Pancreas (tissue), 10 donors: ENCODE results near the gene KCNMA1. TPM values are rescaled to one million over a fixed set of nuclear protein-coding genes. Genes with fewer than 3 reads are reported as not detected.

Experiments used
- ATAC-seq, 4 donors: fragments of 200-7000 bp; cut with Tn5 transposase; one replicate each; pipeline versions ENCODE4 v1.8.0 to v1.9.1; 2020; ENCODE audit warnings: mild to moderate bottlenecking in 4 of 4, moderate library complexity in 4 of 4
- DNase-seq, 6 donors: peaks; one replicate each; pipeline ENCODE4 v3.0.0-alpha.2; 2020
- FAIRE-seq: peaks from 2 replicates; lab custom pipeline; 2012; peaks lifted over from hg19 to GRCh38; lab: Jason Lieb, UNC
- H3K27ac ChIP-seq, 4 donors: fragments of 200-600 bp; sonication (generic); 1 replicate in 3 of 4; 2 replicates in 1 of 4; pipeline versions ENCODE4 v1.5.0 to v1.8.0; 2020
- H3K27me3 ChIP-seq, 4 donors: fragments of 200-600 bp; one replicate each; pipeline ENCODE4 v1.8.0; 2021
- H3K36me3 ChIP-seq, 3 donors: fragments of 200-600 bp; sonication (generic) in 1 of 3; one replicate each; pipeline versions ENCODE4 v1.5.0 to v1.8.0; 2020 to 2021
- H3K4me1 ChIP-seq, 3 donors: fragments of 200-600 bp; one replicate each; pipeline ENCODE4 v1.8.0; 2021
- H3K4me3 ChIP-seq, 4 donors: fragments of 200-600 bp; sonication (generic) in 2 of 4; one replicate each; pipeline versions ENCODE4 v1.5.0 to v1.8.0; 2020 to 2021
- H3K9me3 ChIP-seq, 4 donors: fragments of 200-600 bp; one replicate each; pipeline ENCODE4 v1.8.0; 2021
- WGBS, 2 donors: extraction: QIAGEN DNeasy Blood & Tissue Kit; methylation state at CpG; one replicate each; pipeline ENCODE4 v1.1.7; 2013; 5-methylcytosine and 5-hydroxymethylcytosine counted together
- intact Hi-C, 3 donors: fragments of 100-400 bp; cut with DNase I; formaldehyde crosslinking; loops; one replicate each; pipeline versions ENCODE4 v1.11.1 to v1.14.2; 2022
- polyA plus RNA-seq, 2 donors: library from polyadenylated mRNA; stranded (reverse); fragments of 200-250 nt; gene quantifications; one replicate each; pipeline ENCODE4 v1.2.3, GENCODE V29; 2013
- total RNA-seq, 6 donors: library from RNA; stranded (reverse); fragmentation: NEBNext Ultra II Directional in 4 of 6; extraction: Animal tissue kit (Norgen Biotek cat#: 25700) in 4 of 6; gene quantifications; one replicate each; pipeline versions ENCODE4 v1.2.1 to v1.2.4, GENCODE V29; 2021 to 2023
- TF ChIP-seq, protein P1 (sequence below), 4 donors: fragments of 200-600 bp; sonication (generic) in 3 of 4; IDR thresholded peaks; one replicate each; pipeline versions ENCODE4 v1.5.0 to v1.8.0; 2021; ENCODE audit warnings: antibody characterized with exemption in 4 of 4
- donor health status: healthy with polysubstance abuse.
- donor health status: DM: no; HTN: no; CAD: no; lungs with moderate emphysema.
- donor health status: DM: no; HTN: no; CAD: no.
- donor health status: control.
- donor health status: control.
- donor health status: Bipolar disorder and iron deficiency.
- donor health status: DM: yes; HTN: yes; CAD: no.
- donor health status: DM: no; HTN: no; CAD: no.
- donor health status: DM: no; HTN: no; CAD: no.
- donor health status: DM: yes; HTN: yes; CAD: no.

Gene KCNMA1
- total and polyA plus RNA-seq, 8 donors = 3.5 to 19.4 (median 9.3) TPM

DNA sequence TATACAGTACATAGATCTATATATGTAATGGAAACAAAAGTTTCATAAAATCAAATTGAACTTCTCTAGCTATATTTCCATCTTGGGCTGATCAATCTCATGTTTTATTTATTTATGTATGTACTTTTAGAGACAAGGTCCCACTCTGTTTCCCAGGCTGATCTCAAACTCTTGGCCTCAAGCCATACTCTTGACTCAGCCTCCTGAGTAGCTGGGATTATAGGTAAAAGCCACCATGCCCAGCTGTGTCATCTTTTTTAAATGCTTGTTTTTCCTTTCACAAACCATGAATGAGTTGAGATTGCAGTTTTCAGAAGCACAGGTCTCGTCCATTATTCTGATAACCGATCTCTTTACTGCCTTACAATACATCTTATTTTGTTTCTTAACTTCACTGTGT lies 400.9 kb downstream of the KCNMA1 start:
- FAIRE-seq (no peak), ATAC-seq (peak in 2 of 4 donors; percentile 47 to 53), DNase-seq (no peak)
- Histone ChIP-seq H3K4me1 (peaks cover 0 to 22% (median 8%) of the 10 kb centered on the region in 3 donors), H3K27ac (peak overlapping the region in 1 of 4 donors; percentile 20), H3K9me3 (no peaks in the 10 kb centered on the region), H3K4me3 (no peak overlapping the region), H3K36me3 (no peaks in the 10 kb centered on the region), H3K27me3 (no peaks in the 10 kb centered on the region)
- intact Hi-C loops = no loop called here
- 80 to 90% methylated on average over 2 of the region's 2 CpGs for WGBS, 2 donors
- TF ChIP-seq, protein P1, sequence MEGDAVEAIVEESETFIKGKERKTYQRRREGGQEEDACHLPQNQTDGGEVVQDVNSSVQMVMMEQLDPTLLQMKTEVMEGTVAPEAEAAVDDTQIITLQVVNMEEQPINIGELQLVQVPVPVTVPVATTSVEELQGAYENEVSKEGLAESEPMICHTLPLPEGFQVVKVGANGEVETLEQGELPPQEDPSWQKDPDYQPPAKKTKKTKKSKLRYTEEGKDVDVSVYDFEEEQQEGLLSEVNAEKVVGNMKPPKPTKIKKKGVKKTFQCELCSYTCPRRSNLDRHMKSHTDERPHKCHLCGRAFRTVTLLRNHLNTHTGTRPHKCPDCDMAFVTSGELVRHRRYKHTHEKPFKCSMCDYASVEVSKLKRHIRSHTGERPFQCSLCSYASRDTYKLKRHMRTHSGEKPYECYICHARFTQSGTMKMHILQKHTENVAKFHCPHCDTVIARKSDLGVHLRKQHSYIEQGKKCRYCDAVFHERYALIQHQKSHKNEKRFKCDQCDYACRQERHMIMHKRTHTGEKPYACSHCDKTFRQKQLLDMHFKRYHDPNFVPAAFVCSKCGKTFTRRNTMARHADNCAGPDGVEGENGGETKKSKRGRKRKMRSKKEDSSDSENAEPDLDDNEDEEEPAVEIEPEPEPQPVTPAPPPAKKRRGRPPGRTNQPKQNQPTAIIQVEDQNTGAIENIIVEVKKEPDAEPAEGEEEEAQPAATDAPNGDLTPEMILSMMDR (IDR thresholded peaks at IDR 0.05) = no peak

DNA sequence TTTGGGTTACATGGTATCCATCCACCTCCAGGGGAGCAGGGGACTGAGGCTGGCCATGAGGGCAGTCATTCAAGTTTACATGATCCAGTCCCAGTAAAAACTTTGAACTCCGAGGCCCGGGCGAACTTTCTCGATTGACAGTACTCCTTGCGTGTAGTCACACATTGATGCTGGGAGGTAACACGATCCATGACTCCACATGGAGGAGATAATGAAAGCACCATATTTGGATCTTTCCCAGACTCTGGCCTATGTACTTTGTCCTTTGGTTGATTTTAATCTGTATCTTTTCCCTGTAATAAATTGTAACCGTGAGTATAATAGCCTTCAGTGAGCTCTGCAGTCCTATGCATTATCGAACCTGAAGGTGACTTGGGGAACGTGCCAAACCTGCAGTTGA lies 401.6 kb downstream of the KCNMA1 start:
- WGBS, 2 donors = 72 to 86% methylated on average over 9 of the region's 9 CpGs
- ATAC-seq (no peak), FAIRE-seq (no peak), DNase-seq (no peak)
- H3K27me3 ChIP-seq = no peaks in the 10 kb centered on the region
- H3K36me3 ChIP-seq = no peaks in the 10 kb centered on the region
- no peak overlapping the region for H3K4me3 ChIP-seq
- TF ChIP-seq, protein P1 (IDR thresholded peaks at IDR 0.05) = no peak
- no peaks in the 10 kb centered on the region for H3K9me3 ChIP-seq
- peaks cover 0 to 22% (median 8%) of the 10 kb centered on the region in 3 donors for H3K4me1 ChIP-seq
- intact Hi-C loops = no loop called here
- peak overlapping the region in 2 of 4 donors; percentile 13 to 39 for H3K27ac ChIP-seq

DNA sequence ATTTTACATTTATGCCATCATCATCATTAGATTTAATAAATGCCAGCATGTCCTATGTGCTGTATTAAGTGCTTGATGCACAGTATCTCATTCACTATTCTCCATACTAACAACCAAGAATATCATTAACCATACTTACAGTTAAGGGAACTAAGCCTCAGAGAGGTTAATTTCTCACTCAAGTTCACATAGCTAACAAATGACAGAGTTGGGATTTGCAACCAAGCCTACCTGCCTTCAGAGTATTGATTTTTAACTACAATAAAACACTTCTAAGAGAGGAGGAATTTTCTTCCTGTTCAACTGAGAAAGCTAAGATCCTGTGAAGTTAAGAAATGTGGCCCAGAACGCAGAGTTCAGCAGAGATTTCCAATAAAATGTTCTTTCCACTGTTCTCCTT lies 403.0 kb downstream of the KCNMA1 start:
- WGBS, 2 donors = 21 to 33% methylated on average over 1 of the region's 1 CpG

DNA sequence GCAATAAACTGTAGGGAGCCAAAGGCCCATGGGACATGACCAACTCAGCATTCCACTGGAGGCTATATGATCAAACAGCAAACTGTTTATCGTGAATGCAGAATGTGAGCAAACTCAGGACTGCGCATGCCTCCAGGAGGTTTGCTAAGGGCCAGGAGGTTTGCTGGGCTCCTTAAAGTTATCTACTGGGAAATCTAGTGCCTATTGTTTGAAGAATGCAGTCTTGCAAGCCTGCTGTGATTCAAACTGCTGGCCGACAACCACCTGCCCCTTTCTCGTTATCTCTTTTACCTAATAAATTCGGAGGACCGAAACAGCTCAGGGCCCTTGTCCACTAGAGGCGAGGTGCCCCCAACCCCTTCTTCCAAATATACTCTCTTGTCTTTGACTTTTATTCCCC lies 404.1 kb downstream of the KCNMA1 start:
- Histone ChIP-seq H3K27me3 (no peaks in the 10 kb centered on the region), H3K9me3 (no peaks in the 10 kb centered on the region), H3K4me1 (peaks cover 0 to 22% (median 8%) of the 10 kb centered on the region in 3 donors), H3K4me3 (no peak overlapping the region), H3K36me3 (no peaks in the 10 kb centered on the region), H3K27ac (no peak overlapping the region)
- FAIRE-seq (no peak), ATAC-seq (no peak), DNase-seq (no peak)
- WGBS, 2 donors = 96 to 97% methylated on average over 7 of the region's 7 CpGs
- TF ChIP-seq, protein P1 (IDR thresholded peaks at IDR 0.05) = no peak
- intact Hi-C loops = no loop called here

More for the DNA sequence above, 403.0 kb downstream of the KCNMA1 start:
- no peaks in the 10 kb centered on the region for H3K9me3 ChIP-seq
- peaks cover 0 to 22% (median 8%) of the 10 kb centered on the region in 3 donors for H3K4me1 ChIP-seq
- FAIRE-seq (no peak), ATAC-seq (peak; percentile 54 to 85 (median 74)), DNase-seq (no peak)
- intact Hi-C loops = no loop called here
- H3K27me3 ChIP-seq = no peaks in the 10 kb centered on the region
- H3K4me3 ChIP-seq = no peak overlapping the region
- H3K27ac ChIP-seq = peak overlapping the region in 3 of 4 donors; percentile 13 to 39 (median 13)
- TF ChIP-seq, protein P1 (IDR thresholded peaks at IDR 0.05) = no peak
- no peaks in the 10 kb centered on the region for H3K36me3 ChIP-seq

DNA sequence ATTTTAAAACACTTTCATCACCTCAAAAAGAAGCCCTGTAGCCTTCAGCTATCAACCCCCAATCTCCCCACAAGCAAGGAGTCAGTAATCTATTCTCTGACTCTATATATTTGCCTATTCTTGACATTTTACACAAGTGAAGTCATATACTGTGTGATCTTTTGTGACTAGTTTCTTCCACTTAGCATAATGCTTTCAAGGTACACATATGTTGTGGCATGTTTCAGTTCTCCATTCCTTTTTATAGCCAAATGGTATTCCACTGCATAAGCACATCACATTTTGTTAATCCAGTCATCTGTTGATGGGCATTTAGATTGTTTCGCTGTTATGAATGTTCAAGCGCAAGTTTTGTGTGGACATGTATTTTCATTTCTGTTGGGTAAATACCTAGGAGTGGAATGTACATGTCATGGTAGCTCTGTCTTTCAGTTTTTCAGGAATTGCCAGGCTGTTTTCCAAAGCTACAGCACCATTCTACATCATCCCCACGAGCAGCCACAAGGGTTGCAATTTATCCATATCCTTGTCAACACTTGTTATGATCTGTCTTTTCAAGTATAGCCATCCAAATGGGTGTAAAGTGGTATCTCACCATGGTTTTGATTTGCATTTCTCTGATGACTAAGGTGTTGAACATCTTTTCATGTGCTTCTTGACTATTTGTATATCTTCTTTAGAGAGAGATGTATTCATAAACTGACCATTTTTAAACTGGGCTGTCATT lies 405.6 kb downstream of the KCNMA1 start:
- Histone ChIP-seq H3K27me3 (no peaks in the 10 kb centered on the region), H3K36me3 (no peaks in the 10 kb centered on the region), H3K4me1 (peaks cover 0 to 22% (median 8%) of the 10 kb centered on the region in 3 donors), H3K27ac (no peak overlapping the region), H3K9me3 (no peaks in the 10 kb centered on the region), H3K4me3 (no peak overlapping the region)
- intact Hi-C loops = no loop called here
- DNase-seq (no peak), FAIRE-seq (no peak), ATAC-seq (no peak)
- TF ChIP-seq, protein P1 (IDR thresholded peaks at IDR 0.05) = no peak
- 82 to 90% methylated on average over 3 of the region's 3 CpGs for whole genome bisulfite sequencing, 2 donors
